GM12878 (cell line): ENCODE data around the gene CANT1. TPM values are rescaled to one million over a fixed set of nuclear protein-coding genes. Genes with fewer than 3 reads are reported as not detected.

Experiments used
- ATAC-seq: fragments of 200-7000 bp; cut with Tn5 transposase; 3 replicates; pipeline ENCODE4 v1.9.1; 2020; ENCODE audit warnings: mild to moderate bottlenecking, moderate library complexity
- BruUV-seq: library from RNA; stranded (reverse); fragments of 400-500 nt; replicated peaks from 2 replicates; lab custom pipeline; 2021; lab: Mats Ljungman, UMichigan
- CTCF ChIA-PET: fragments of 300-600 bp; sonication (Branson Sonifier 250); formaldehyde crosslinking; extraction: SDS; loops from one replicate; lab custom pipeline; 2021; ENCODE audit warnings: inconsistent platforms; lab: Yijun Ruan, JAX
- POLR2A ChIA-PET: fragments of 350-600 bp; formaldehyde crosslinking; extraction: SDS; loops from one replicate; lab custom pipeline; 2021; ENCODE audit warnings: inconsistent platforms; lab: Charles Lee
- RAD21 ChIA-PET: fragments of 300-600 bp; sonication (Branson Sonifier 250); formaldehyde crosslinking; loops from one replicate; lab custom pipeline; 2023; ENCODE audit warnings: antibody characterized with exemption; ENCODE audit not compliant: unreplicated experiment; lab: Charles Lee
- SMC1A ChIA-PET: fragments of 300-600 bp; sonication (Branson Sonifier 250); formaldehyde crosslinking; loops from one replicate; lab custom pipeline; 2023; ENCODE audit not compliant: unreplicated experiment, uncharacterized antibody; lab: Charles Lee
- DNase-seq: peaks from one replicate; pipeline ENCODE4 v3.0.0-alpha.2; 2011; ENCODE audit warnings: low read depth, low spot score
- FAIRE-seq: peaks from 3 replicates; lab custom pipeline; 2011; peaks lifted over from hg19 to GRCh38; lab: Jason Lieb, UNC
- H2AFZ ChIP-seq: 2 replicates; pipeline ENCODE4 v1.6.0; 2011; ENCODE audit warnings: low read depth, low read length, control low read depth; ENCODE audit not compliant: control insufficient read depth
- H3K27ac ChIP-seq: 2 replicates; pipeline ENCODE4 v1.5.1; 2011; ENCODE audit warnings: control low read depth; ENCODE audit not compliant: control insufficient read depth, insufficient read depth
- H3K27me3 ChIP-seq, 2 experiments: replicated peaks in 1 of 2; 2 replicates each; pipeline versions ENCODE4 v1.6.0 to v1.6.1; 2011; ENCODE audit warnings: low read length in 1 of 2; ENCODE audit not compliant: control insufficient read depth in 2 of 2, insufficient read depth in 2 of 2
- H3K36me3 ChIP-seq, 2 experiments: 2 replicates each; pipeline ENCODE4 v1.5.1; 2011; ENCODE audit warnings: low read length in 1 of 2; ENCODE audit not compliant: control insufficient read depth in 2 of 2, insufficient read depth in 2 of 2
- H3K4me1 ChIP-seq: 2 replicates; pipeline ENCODE4 v1.6.1; 2011; ENCODE audit warnings: mild to moderate bottlenecking, low read length, moderate library complexity, mixed read lengths; ENCODE audit not compliant: control insufficient read depth, insufficient read depth
- H3K4me2 ChIP-seq: 2 replicates; pipeline ENCODE4 v1.6.0; 2011; ENCODE audit warnings: control low read depth; ENCODE audit not compliant: control insufficient read depth, insufficient read depth
- H3K4me3 ChIP-seq: fragments of 200-600 bp; sonication (generic); 2 replicates; pipeline ENCODE4 v1.5.1; 2016
- H3K79me2 ChIP-seq: 2 replicates; pipeline ENCODE4 v1.6.0; 2011; ENCODE audit warnings: low read length; ENCODE audit not compliant: control insufficient read depth, insufficient read depth
- H3K9ac ChIP-seq: 2 replicates; pipeline ENCODE4 v1.8.0; 2011; ENCODE audit warnings: low read length, control low read depth, mixed read lengths; ENCODE audit not compliant: control insufficient read depth, insufficient read depth
- H3K9me3 ChIP-seq: replicated peaks from 3 replicates; pipeline ENCODE4 v1.5.1; 2011; ENCODE audit warnings: mild to moderate bottlenecking, low read length; ENCODE audit not compliant: control insufficient read depth, insufficient read depth
- H4K20me1 ChIP-seq: 2 replicates; pipeline ENCODE4 v1.6.0; 2011; ENCODE audit not compliant: control insufficient read depth, insufficient read depth
- CHD1 ChIP-seq: IDR thresholded peaks from 2 replicates; pipeline ENCODE4 v1.6.1; 2012; ENCODE audit warnings: low read depth, low read length, improper control_type of control experiment
- CREM ChIP-seq: IDR thresholded peaks from 2 replicates; pipeline ENCODE4 v1.6.1; 2014; ENCODE audit warnings: antibody characterized with exemption, low read depth
- DPF2 ChIP-seq: fragments of 450-650 bp; IDR thresholded peaks from 2 replicates; pipeline ENCODE4 v1.6.1; 2017; ENCODE audit warnings: mild to moderate bottlenecking
- E2F8 ChIP-seq: fragments of 450-650 bp; IDR thresholded peaks from 2 replicates; pipeline ENCODE4 v1.6.1; 2018; ENCODE audit warnings: mild to moderate bottlenecking, low read depth, moderate library complexity; ENCODE audit not compliant: partially characterized antibody
- IKZF1 ChIP-seq: fragments of 450-650 bp; conservative IDR thresholded peaks from 2 replicates; pipeline ENCODE4 v1.6.1; 2017; ENCODE audit warnings: antibody characterized with exemption, mild to moderate bottlenecking
- JUNB ChIP-seq: IDR thresholded peaks from 2 replicates; pipeline ENCODE4 v1.6.1; 2016; ENCODE audit warnings: antibody characterized with exemption, mild to moderate bottlenecking
- KDM1A ChIP-seq: fragments of 200-600 bp; sonication (generic); IDR thresholded peaks from 2 replicates; pipeline ENCODE4 v1.6.1; 2016; ENCODE audit warnings: borderline replicate concordance
- MLLT1 ChIP-seq: fragments of 450-650 bp; IDR thresholded peaks from 2 replicates; pipeline ENCODE4 v1.6.1; 2016; ENCODE audit warnings: mild to moderate bottlenecking
- PKNOX1 ChIP-seq: fragments of 450-650 bp; IDR thresholded peaks from 2 replicates; pipeline ENCODE4 v1.6.1; 2016; ENCODE audit warnings: mild to moderate bottlenecking
- PML ChIP-seq: IDR thresholded peaks from 2 replicates; pipeline ENCODE4 v1.6.1; 2012; ENCODE audit warnings: low read length, inconsistent platforms
- POU2F2 ChIP-seq: IDR thresholded peaks from 3 replicates; pipeline ENCODE4 v1.6.1; 2011; ENCODE audit warnings: low read depth, mild to moderate bottlenecking, low read length, borderline replicate concordance
- RBBP5 ChIP-seq: fragments of 200-600 bp; sonication (generic); conservative IDR thresholded peaks from 2 replicates; pipeline ENCODE4 v1.6.1; 2016
- SREBF1 ChIP-seq: IDR thresholded peaks from 2 replicates; pipeline ENCODE4 v1.6.1; 2012; ENCODE audit warnings: mild to moderate bottlenecking, low read length
- SRF ChIP-seq, 2 experiments: IDR thresholded peaks; 2 replicates each; pipeline ENCODE4 v1.6.1; 2011; ENCODE audit warnings: low read depth in 2 of 2, low read length in 2 of 2, mild to moderate bottlenecking in 1 of 2, moderate library complexity in 1 of 2
- TAF1 ChIP-seq: IDR thresholded peaks from 2 replicates; pipeline ENCODE4 v1.6.1; 2011; ENCODE audit warnings: mild to moderate bottlenecking, low read depth, low read length, borderline replicate concordance
- WRNIP1 ChIP-seq: IDR thresholded peaks from 2 replicates; pipeline ENCODE4 v1.6.1; 2011; ENCODE audit warnings: low read depth, low read length, improper control_type of control experiment, borderline replicate concordance
- WGBS: methylation state at CpG from one replicate; pipeline ENCODE4 v1.1.6; 2016; ENCODE audit warnings: low lambda C conversion rate; ENCODE audit not compliant: insufficient replicate concordance, insufficient coverage; ENCODE audit errors: missing lambda C conversion rate; 5-methylcytosine and 5-hydroxymethylcytosine counted together
- in situ Hi-C: fragments of 300-500 bp; cut with MboI; formaldehyde crosslinking; loops from 9 replicates; pipeline ENCODE4 v1.14.3; 2018; ENCODE audit warnings: mixed read lengths
- intact Hi-C: fragments of 100-400 bp; cut with micrococcal nuclease; formaldehyde crosslinking; loops from one replicate; pipeline ENCODE4 v1.14.2; 2022; ENCODE audit not compliant: unreplicated experiment
- polyA plus RNA-seq, 11 experiments: library from polyadenylated mRNA; depleted of rRNA in 4 of 11; unstranded in 6 of 11; stranded (reverse) in 5 of 11; fragments of >200 nt; fragmentation: Nextera tagmentation in 4 of 11; fragmentation: Illumina TruSeq in 1 of 11; extraction: Ambion mirVana in 4 of 11; extraction: Trizol in 1 of 11; gene quantifications; 1 replicate in 1 of 11; 2 replicates in 10 of 11; pipeline versions ENCODE4 v1.2.1 to v1.2.3, GENCODE V29; 2011 to 2016; ENCODE audit warnings: inconsistent platforms in 2 of 11, missing spikeins in 2 of 11, low read depth in 1 of 11
- total RNA-seq, 4 experiments: library from RNA; depleted of rRNA in 3 of 4; stranded (reverse); fragments of >200 nt in 3 of 4; fragmentation: Illumina TruSeq in 1 of 4; extraction: Trizol in 1 of 4; gene quantifications; 2 replicates each; pipeline versions ENCODE4 v1.2.1 to v1.2.3, GENCODE V29; 2013 to 2021

The CANT1 gene
- total and polyA plus RNA-seq, 10 of the 15 experiments (the other 5 are each of a cell fraction or from before 2014, with no cell fraction given) = 2.2 to 59.2 (median 20.2) TPM

- Histone ChIP-seq H3K4me1 (no peaks in the 10 kb centered on the region), H2AFZ (no peak overlapping the region), H4K20me1 (no peaks in the 10 kb centered on the region), H3K9ac (no peak overlapping the region), H3K79me2 (no peaks in the 10 kb centered on the region), H3K4me2 (no peak overlapping the region), H3K4me3 (no peak overlapping the region), H3K27me3 (peaks cover 10 to 14% of the 10 kb centered on the region in 2 experiments), H3K9me3 (no peaks in the 10 kb centered on the region), H3K36me3 (no peaks in the 10 kb centered on the region), H3K27ac (no peak overlapping the region)
- no peak for ATAC-seq
- WGBS = 40% methylated on average over 16 of the region's 16 CpGs
- ChIA-PET POLR2A (no interaction called here), RAD21 (no interaction called here), CTCF (interaction anchor here (0.6 to 1.0 kb wide), 2 partner anchors 8 to 13 kb away, joined by 3 read pairs; no protein-coding TSS in a partner anchor), SMC1A (interaction anchor here (1.4 kb wide), 1 partner anchor 12 kb away, joined by 5 read pairs; no protein-coding TSS in a partner anchor)
- TF ChIP-seq MLLT1 (no peak), E2F8 (no peak), TAF1 (no peak), WRNIP1 (no peak), POU2F2 (no peak), PML (no peak), SRF (IDR thresholded peaks at IDR 0.05; ENCODE audit: low read depth in 2 of 2, low read length in 2 of 2) (no peak), SREBF1 (no peak), CHD1 (no peak), RBBP5 (no peak), CREM (no peak), KDM1A (no peak), PKNOX1 (no peak), JUNB (no peak), IKZF1 (no peak), DPF2 (no peak)
- DNase-seq = no peak
- in situ Hi-C loops (no loop called here), intact Hi-C loops (no loop called here)
- no peak for FAIRE-seq
- no TSS peak for BruUV-seq
Observed at GRCh38 chr17:79029327-79030009, 19.9 kb upstream of the CANT1 start.
